ENCODE data around the gene TGM5.
"Not testable (repeated sequence)": the region's sequence is repeated elsewhere in the genome, so short reads cannot be mapped to it uniquely, and the experiment has no call there.

TGM5 gene, protein sequence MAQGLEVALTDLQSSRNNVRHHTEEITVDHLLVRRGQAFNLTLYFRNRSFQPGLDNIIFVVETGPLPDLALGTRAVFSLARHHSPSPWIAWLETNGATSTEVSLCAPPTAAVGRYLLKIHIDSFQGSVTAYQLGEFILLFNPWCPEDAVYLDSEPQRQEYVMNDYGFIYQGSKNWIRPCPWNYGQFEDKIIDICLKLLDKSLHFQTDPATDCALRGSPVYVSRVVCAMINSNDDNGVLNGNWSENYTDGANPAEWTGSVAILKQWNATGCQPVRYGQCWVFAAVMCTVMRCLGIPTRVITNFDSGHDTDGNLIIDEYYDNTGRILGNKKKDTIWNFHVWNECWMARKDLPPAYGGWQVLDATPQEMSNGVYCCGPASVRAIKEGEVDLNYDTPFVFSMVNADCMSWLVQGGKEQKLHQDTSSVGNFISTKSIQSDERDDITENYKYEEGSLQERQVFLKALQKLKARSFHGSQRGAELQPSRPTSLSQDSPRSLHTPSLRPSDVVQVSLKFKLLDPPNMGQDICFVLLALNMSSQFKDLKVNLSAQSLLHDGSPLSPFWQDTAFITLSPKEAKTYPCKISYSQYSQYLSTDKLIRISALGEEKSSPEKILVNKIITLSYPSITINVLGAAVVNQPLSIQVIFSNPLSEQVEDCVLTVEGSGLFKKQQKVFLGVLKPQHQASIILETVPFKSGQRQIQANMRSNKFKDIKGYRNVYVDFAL

DNA sequence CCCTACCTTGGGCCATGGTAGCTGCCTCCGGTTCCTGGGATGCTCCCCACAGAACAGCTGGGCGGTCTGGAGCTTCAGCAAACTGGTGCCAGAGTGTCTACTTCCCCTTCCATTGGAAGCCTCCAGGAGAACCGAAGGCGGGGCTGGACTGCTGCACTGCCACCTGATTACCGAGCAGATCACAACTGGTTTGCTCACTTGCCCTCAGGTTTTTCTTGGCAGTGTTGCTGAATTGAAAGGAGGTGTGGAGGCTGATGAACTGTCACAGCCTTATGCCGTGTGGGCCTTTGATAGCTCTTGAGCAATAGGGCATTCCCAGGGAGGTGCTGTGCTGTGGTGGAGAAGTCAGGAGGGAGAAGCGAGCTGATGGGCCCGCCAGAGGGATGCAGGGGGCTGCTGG is at the start of gene TGM5:
TGM5 (minus strand) TSS at position 95 of the 400 bp plus-strand sequence; CDS start at position 16, 79 bp downstream.
- no peak for DNase-seq

DNA sequence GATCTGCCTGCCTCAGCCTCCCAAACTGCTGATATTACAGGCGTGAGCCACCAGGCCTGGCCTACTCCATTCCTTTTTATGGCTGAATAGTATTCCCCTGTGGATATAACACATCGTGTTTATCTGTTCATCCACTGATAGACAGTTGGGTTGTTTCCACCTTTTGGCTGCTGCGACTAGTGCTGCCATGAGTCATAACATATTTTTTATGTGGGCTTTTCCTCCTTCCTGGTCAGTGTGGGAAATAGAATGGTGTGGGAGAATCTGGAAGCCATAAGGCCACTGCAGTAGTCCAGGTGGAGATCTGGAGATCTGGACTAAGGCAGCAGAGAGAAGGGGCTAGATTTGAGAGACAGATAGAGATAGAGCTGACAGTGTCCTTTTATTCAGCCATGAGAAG is 47.4 kb upstream of the TGM5 start:
- DNase-seq, result no peak

DNA sequence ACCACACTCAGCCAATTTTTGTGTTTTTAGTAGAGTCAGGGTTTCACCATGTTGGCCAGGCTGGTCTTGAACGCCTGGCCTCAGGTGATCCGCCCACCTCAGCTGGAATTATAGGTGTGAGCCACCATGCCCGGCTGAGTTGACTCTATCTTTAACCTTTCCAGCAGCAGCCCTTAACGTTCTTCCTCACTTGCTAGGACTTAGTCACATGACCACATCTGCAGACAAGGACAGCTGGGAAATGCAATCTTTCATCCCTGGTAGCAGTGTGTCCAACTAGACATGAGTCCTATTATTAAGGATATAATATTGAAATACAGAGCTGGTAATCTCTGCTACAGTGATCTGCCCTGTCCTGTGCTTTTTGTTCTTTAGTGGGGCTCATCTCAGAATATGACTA is 45.6 kb upstream of the TGM5 start:
- DNase-seq, result no peak

DNA sequence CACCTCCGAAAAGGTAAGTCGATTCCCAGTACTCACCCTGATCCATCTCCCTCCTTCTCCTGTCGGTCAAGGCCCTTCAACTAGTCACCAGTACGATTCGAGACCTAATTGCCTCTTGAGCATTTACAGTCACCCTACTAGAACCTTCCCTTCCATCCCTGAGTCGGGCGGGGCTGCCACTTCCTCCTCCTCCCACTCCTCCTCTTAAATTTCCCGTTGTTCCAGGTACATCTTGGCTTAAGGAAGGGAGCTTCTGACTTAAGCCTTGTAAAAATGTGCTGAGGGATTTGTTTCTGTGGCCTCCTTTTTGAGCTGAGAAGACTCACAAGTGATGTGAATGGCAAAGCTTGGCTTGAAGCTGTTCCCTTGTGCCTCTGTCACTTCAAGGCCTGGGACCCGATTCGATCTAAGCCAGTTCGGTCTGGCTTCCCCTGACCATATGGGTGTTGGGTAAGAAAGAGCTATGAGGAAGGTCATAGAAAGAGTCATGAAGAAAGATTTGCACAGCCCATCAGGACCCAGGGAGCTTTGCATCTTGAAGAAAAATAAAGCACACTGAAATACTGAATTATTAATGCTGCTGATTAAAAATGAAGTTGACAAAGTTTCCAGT is 35.6 kb upstream of the TGM5 start, which contains the start of gene TGM7:
TGM7 (minus strand) TSS at position 51 of the 613 bp plus-strand sequence.
- no peak for DNase-seq

DNA sequence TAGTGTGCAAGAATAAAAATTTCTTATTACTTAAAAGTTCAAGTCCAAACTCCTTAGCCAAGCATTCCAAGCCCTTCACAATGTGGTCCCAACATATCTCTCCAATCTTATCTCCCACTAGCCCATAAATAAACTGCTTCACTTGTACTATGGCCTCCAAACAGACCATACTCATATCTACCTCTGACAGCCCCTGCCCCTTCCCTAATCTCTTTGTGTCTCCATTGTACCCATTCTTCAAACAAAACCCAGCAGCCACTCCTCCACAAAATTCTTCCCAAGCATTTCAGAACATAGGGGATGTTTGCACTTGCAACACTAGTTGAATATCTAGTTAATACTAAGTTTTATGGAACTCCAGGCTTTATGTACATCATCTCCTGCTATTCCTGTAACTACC is 33.2 kb upstream of the TGM5 start:
- DNase-seq, result no peak

DNA sequence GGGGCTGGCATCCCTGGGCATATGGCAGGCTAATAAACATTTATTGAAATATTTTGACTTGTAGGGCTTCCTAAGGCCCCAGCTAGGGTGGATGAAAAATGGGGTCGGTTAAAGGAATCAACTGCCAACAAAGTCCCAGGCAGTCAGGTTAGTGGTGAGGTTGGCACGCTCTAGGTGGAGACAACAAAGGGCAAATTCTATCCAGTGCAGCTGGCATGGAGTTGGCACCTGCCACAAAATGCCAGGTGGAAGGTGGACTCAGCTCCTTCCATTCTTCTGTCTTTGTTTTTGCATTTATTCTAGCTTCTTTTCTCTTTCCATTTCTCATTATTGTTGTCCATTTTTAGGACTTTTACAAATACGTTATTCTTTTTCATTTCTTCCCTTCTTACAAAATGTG is 32.7 kb upstream of the TGM5 start:
- DNase-seq, result no peak

DNA sequence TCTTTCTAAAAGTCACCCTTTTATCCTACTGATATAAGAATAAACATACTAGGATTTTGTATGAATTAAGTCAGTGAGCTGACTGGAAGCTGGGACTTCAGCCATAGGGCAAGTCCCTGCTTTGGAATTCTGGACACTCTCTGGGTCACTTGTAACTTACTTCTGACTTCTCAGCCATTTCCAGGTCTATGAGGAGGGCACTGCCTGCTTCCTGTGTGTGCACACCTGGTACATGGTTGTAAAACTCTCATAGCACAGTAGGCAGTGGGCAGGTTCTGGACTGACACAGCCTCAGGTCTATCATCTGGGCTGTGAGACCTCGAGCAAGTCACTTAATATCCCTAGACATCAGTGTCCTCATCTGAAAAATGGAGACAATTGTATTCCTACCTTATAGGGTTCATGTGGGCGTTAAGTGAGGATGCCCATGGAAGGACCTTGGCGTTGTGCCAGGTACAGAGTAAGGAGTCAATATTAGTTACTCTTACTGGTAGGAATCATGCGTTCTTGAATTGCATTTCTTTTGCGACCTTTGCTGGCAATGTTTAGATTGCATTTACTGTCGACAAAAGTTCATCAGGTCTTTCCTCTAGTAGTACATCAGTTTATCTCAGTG is 27.5 kb upstream of the TGM5 start:
- DNase-seq, result no peak

DNA sequence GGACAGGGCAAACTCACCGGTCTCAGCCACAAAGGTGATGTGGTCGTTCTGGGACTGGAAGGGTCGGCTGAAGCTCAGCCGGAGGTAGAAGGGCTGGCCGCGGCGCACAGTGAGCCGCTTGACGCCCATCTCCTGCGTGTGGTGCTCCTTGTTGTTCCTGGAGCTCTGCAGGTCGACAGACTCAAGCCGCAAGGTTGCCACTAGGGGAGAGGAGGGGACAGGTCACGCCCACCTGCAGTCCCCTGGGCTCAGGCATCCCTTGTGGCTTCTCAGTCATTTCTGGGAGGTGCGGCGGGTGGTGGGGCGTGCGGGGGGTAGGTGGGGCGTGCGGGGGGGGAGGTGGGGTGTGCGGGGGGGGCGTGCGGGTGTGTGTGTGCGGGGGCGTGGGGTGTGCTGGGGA is 26.7 kb upstream of the TGM5 start:
- DNase-seq, result no peak

DNA sequence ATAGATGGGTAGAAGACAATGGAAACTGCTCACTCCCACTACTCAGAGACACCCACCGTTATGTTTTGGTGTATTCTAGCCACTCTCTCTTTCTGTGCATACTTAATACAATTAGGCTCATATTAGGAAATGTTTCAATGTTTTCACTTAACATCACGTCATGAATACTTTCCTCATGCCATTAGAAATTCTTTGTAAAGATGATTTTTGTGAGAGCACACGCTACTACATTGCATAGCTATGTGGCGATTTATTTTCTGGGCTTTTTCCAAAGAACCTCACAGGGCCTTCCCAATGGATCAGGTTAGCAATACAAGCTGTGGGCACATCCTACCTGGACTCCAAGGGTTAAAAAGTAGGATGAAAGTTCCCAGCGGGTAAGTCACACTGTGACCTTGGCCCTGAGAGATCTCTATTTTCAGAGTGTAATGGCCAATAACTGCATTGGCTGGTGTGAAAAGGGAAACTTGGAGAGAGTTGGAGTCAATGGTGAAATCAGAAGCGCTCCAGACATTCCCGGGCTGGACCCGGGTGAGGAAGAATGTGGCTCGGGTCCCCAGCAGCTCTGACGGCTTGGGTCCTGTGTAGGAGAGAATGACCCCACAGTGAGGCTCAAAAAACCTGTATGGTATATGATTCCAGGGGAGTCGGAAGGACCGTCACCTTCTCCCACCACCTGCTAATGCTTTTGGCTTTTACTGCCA is 25.8 kb upstream of the TGM5 start:
- no peak for DNase-seq

DNA sequence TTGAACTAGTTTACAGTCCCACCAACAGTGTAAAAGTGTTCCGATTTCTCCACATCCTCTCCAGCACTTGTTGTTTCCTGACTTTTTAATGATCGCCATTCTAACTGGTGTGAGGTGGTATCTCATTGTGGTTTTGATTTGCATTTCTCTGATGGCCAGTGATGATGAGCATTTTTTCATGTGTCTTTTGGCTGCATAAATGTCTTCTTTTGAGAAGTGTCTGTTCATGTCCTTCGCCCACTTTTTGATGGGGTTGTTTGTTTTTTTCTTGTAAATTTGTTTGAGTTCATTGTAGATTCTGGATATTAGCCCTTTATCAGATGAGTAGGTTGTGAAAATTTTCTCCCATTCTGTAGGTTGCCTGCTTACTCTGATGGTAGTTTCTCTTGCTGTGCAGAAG is 22.9 kb upstream of the TGM5 start:
- DNase-seq, result not testable (repeated sequence)

DNA sequence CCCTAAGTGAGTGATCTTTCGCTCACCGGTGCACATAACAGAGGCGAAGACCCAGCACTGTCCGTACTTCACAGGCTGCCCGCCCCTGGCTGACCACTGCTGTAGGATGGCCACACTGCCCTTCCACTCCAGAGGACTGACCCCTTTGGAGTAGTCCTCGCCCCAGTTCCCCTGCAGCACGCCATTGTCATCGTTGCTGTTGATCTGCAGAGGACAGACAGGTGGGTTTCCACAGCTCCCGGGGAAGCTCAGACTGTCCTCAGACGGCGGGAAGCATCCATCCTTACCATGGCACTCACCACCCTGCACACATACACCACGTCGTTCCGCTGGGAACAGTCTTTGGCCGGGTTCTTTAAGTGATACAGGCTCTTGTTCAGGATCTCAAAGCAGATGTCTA is 20.5 kb upstream of the TGM5 start:
- DNase-seq, result no peak

DNA sequence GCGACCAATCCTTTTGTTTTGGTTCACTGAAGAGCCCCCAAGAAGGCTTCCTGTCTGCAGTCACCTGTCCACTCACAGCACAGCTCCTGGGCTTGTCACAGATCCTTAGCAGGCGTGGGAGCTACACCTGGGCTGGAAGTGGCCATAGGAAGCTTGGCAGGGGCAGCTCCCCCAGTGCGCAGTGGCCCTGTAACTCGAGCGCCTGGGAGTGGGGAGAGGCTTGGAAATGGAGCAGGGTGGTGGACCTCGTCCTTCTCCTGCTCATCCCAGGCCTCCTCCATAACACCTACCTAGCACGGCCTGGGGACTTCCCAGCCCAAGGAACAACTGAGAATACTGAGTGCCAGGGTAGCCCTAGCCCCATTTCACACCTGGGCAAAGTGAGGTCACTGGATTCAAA is 19.3 kb upstream of the TGM5 start:
- no peak for DNase-seq

DNA sequence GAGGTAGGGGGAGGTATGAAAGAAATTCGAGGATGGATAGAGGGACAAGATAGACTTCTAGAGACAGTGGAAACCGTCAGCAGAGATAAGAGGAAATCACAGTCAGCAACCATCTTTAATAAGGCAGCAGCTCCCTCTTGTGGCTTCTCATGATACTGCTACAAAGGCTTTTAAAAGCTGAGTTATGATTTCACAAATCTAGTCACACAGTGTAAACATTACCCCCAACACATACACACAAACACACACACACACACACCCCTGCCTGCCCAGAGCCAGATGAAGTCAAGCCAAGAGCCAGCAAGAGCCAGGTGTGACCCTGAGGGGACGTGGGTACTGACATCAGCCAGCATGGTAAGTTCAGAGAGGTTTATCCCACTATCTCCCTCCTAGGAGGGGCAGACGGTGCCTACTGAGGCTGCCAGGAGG is 18.9 kb upstream of the TGM5 start:
- peak; percentile 33 for DNase-seq

DNA sequence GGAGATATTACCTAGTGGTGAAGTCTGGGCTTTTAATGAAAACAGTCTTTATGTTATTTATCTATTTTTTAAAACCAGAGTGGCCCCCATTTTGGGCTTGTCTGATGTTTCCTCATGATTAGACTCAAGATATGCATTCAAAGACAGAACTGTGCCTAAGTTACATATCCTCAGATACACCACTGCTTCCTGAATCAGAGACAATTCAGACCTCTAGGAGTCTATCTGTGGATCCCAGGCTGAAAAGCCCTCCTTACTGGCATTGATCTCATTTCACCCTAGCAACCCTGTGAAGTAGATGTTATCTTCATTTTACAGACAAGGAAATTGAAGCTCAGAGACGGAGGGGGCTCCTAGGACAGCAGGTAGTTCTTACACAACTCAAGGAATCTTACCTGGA is 16.8 kb upstream of the TGM5 start:
- DNase-seq, result no peak

DNA sequence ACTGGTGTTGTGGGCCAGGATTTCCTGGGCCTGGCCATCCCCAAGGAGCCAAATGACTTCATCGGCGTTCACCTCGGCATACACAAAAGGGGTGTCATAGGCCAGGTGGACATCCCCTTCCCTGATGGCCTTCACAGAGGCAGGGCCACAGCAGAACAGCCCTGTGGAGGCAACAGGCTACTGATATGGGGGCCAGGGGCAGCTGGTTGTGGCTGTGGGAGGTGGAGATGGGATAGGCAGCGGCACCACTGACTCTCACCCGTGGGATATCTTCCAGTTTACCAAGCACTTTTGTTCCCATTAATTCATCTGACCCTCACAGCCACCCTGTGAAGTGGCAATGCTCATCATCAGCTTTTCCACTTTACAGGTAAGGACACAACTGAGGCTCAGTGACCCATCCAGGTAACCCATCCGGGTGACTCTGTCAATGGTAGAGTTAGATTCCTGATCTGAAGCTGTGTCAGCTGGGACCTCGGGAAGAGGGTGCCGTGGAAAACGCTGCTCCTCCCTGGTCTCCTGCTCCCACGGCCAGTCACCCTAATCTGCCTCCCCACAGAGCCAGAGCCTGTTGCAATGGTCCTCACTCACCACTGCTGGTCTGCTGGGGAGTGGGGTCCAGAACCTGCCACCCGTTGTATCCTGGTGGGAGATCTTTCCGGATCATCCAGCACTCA is 15.3 kb upstream of the TGM5 start:
- no peak for DNase-seq

DNA sequence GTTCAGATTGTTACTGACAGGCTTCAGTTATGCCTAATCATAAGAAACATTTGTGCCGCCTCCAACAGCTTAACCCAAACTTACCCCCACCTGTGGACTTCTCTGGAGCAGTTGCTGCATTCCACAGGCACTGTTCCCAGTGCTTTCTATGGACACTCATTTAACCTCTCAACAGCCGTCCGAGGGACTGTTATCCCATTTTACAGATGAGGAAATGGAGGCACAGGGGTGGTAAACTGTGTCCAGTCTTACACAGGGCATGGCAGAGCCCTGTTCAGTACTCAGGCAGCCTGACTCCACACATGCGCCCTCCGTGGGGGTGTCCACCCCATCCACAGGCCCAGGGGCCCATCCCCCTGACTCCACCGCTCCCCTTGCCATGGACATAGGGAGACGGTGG is 14.3 kb upstream of the TGM5 start:
- DNase-seq, result no peak

DNA sequence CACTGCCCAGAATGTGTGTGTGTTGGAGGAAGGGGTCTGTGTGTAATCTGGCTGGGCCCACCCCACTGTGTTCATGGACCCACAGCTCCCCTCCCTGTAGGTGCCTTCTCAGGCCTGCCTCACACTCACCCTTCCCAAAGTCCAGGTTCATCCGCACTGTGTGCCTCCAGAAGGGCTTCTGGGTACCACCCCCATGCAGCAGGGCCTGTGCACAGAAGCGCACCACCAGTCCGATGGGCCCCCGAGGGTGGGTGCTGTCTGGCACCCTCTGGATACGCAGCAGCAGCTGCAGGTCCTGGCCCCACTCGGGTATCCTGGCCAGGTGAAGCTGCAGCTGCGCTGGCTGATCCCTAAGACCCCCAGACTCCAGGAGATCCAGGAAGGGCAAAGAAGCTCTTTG is 12.8 kb upstream of the TGM5 start:
- no peak for DNase-seq

DNA sequence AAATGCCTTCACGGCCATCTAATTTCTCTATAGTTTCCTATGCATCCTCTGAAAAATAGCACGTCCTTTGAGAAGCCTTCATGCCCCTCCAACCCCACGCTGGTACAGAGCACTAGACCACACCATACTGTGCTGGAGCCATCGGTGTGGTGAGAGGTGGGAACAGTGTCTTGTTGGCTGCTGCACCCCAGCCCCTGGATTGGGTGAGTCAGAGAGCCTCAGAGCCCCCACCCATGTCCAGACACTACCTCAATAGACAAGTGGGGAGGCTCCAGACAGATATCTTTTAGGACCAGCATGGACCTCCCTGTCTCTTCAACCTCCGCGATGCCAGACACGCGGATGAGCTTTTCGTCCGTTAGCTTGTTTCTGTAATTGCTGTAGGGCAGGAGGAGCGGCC is 12.1 kb upstream of the TGM5 start:
- DNase-seq, result no peak

DNA sequence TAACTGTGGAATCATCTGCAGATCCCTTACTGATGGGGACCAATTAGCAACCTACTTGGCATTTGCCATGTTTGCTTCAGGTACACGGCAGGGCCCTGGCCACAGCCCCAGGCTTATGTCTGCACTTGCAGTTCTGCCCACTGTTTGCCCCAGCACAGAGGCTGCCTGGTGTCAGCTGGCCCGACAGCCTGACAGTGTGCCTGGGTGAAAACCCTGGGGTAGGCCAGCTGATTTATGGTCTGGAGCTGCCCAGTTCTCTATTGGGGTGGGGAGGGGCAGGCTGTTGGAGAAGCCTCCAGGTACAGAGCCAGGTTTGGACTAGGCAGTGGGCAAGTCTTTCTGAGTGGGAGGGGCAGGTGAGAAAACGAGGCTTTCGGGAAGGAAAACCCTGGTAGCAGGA is 11.2 kb upstream of the TGM5 start:
- no peak for DNase-seq

DNA sequence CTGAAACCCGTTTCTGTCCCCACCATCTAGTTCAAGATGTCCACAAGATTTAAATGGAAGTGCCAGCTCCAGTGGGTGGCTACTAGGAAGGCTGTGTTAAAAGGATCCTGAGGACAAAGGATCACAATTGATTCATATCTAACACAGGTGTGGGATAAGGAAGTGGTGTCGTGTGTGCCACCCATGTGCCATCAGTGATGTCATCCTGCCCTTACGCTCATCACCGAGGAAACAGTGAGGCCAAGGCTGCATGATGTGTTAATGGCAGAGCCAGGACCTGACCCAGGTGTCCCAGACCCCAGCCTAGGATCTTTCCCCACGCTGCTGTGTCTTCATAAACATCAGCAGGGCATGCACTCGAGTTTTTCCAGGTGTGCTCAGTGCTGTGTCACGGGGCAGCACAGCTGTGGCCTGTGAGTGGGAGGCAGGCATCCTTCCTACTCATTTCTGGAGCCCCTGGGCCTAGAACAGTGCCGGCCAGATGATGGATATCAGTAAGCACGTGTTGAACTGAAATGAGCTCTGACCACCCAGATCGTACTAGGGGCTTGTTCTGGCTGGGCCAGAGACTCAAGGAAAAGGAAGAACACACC is 10.6 kb upstream of the TGM5 start:
- no peak for DNase-seq

DNA sequence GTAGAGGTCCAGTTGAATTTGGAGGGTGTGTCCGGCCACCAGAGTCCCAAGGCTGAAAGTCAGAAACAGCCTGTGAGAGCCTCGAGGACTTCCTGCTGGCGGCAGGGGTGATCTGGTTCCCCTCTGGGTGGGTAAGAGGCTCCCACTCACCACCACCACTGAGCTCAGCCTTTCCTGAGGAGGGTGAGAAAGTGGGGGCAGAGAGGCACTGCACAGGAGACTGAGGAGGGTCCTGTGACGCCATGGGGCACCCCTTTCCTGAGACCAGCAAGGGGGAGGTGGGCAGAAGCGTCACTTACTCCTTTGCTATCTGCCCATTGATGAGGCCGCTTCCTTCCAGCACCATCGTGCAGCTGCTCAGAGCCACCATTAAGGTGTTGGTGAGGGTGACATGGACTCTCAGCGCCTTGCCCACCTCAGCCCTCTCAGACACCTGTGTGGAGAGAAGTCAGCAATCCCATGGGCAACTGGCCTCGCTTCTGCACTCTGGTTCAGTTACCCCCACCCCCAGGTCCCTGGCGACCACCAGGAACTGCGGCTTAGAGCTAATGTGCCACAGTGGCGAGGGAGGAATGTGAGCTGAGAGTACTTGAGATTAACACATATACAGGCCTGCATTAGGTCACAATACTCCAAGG is 10.0 kb upstream of the TGM5 start:
- DNase-seq, result no peak
